KMS-11 (cell line): ENCODE results near the gene LIPH.
"Not testable (repeated sequence)": the region's sequence is repeated elsewhere in the genome, so short reads cannot be mapped to it uniquely, and the experiment has no call there.

Experiments used
- H2AFZ ChIP-seq: fragments of 200-600 bp; sonication (generic); 2 replicates; pipeline ENCODE4 v1.6.1; 2016; ENCODE audit warnings: antibody characterized with exemption, mixed run types, low read depth
- H3K27ac ChIP-seq: fragments of 200-600 bp; sonication (generic); 2 replicates; pipeline ENCODE4 v1.6.1; 2016; ENCODE audit warnings: mild to moderate bottlenecking, mixed run types
- H3K27me3 ChIP-seq: fragments of 200-600 bp; sonication (generic); 2 replicates; pipeline ENCODE4 v1.6.1; 2017; ENCODE audit warnings: mild to moderate bottlenecking, low read depth, mixed run types, moderate library complexity; ENCODE audit not compliant: insufficient read depth
- H3K36me3 ChIP-seq: fragments of 200-600 bp; sonication (generic); 2 replicates; pipeline ENCODE4 v1.6.1; 2017; ENCODE audit warnings: mild to moderate bottlenecking, mixed run types; ENCODE audit not compliant: insufficient read depth
- H3K4me1 ChIP-seq: fragments of 200-600 bp; sonication (generic); 2 replicates; pipeline ENCODE4 v1.6.1; 2016; ENCODE audit warnings: mild to moderate bottlenecking, low read depth, mixed run types; ENCODE audit not compliant: poor library complexity, severe bottlenecking
- H3K4me2 ChIP-seq: fragments of 200-600 bp; sonication (generic); 2 replicates; pipeline ENCODE4 v1.7.0; 2016; ENCODE audit warnings: mild to moderate bottlenecking, mixed run types
- H3K4me3 ChIP-seq: fragments of 200-600 bp; sonication (generic); IDR thresholded peaks from 2 replicates; pipeline ENCODE4 v1.6.1; 2017; ENCODE audit warnings: low read depth, low read length, mixed read lengths; ENCODE audit not compliant: insufficient read depth
- H3K79me2 ChIP-seq: fragments of 200-600 bp; sonication (generic); 2 replicates; pipeline ENCODE4 v1.6.1; 2016; ENCODE audit warnings: low read depth, mixed run types; ENCODE audit not compliant: insufficient read depth
- H3K9ac ChIP-seq: fragments of 200-600 bp; sonication (generic); 2 replicates; pipeline ENCODE4 v1.6.1; 2016; ENCODE audit warnings: mild to moderate bottlenecking, mixed run types
- H4K20me1 ChIP-seq: fragments of 200-600 bp; sonication (generic); 2 replicates; pipeline ENCODE4 v1.6.1; 2016; ENCODE audit warnings: mild to moderate bottlenecking, mixed run types; ENCODE audit not compliant: insufficient read depth
- TF ChIP-seq, protein P1 (sequence below): fragments of 200-600 bp; sonication (generic); conservative IDR thresholded peaks from 2 replicates; pipeline ENCODE4 v1.6.1; 2017; ENCODE audit warnings: low read depth, mild to moderate bottlenecking, antibody characterized with exemption, low read length, moderate library complexity, mixed read lengths

Gene LIPH

DNA sequence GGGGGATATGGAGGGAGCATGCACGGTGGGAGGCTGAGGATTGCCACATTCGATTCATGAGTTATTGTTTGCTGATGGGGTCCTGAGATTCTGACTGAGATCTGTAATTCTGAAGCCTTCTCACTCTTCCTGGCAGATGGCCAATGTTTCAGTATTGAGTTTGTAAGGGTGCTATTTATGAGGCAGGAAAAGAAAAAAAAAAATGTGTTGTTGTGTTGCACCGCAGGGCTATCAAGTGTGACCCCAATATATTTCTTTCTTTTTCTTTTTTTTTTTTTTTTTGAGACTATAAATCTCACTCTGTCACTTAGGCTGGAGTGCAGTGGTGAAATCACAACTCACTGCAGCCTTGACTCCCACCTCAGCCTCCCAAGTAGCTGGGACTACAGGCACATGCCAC, 30.5 kb upstream of the LIPH start:
- no peaks in the 10 kb centered on the region for H4K20me1 ChIP-seq
- no peaks in the 10 kb centered on the region for H3K36me3 ChIP-seq
- H3K4me2 ChIP-seq: no peak overlapping the region
- H3K79me2 ChIP-seq: peaks cover 14% of the 10 kb centered on the region
- no peak overlapping the region for H3K4me3 ChIP-seq
- no peak overlapping the region for H2AFZ ChIP-seq
- TF ChIP-seq, protein P1, sequence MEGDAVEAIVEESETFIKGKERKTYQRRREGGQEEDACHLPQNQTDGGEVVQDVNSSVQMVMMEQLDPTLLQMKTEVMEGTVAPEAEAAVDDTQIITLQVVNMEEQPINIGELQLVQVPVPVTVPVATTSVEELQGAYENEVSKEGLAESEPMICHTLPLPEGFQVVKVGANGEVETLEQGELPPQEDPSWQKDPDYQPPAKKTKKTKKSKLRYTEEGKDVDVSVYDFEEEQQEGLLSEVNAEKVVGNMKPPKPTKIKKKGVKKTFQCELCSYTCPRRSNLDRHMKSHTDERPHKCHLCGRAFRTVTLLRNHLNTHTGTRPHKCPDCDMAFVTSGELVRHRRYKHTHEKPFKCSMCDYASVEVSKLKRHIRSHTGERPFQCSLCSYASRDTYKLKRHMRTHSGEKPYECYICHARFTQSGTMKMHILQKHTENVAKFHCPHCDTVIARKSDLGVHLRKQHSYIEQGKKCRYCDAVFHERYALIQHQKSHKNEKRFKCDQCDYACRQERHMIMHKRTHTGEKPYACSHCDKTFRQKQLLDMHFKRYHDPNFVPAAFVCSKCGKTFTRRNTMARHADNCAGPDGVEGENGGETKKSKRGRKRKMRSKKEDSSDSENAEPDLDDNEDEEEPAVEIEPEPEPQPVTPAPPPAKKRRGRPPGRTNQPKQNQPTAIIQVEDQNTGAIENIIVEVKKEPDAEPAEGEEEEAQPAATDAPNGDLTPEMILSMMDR: no peak
- H3K9ac ChIP-seq: no peak overlapping the region
- H3K27me3 ChIP-seq: no peaks in the 10 kb centered on the region
- no peak overlapping the region for H3K27ac ChIP-seq
- peaks cover 16% of the 10 kb centered on the region for H3K4me1 ChIP-seq

DNA sequence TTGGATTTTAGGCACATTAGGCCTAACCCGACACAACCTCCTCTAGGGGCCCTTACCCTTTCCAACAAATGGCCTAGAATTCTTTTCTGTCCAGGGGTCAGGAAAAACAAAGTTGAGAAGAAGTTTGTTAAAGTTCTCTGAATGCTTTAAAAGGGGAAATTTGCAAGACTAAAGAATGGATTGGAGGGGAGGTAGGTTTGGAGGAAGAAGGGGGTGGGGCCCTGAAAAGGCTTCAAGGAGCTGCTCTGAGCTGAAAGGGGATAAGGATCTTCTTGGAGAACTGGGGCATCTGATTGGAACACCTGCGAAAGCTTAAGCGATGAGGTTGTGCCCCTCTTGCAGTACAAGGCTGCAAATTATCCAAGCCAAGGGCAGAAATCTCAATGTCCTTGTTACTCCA, 29.8 kb upstream of the LIPH start:
- Histone ChIP-seq H4K20me1 (no peaks in the 10 kb centered on the region), H3K9ac (no peak overlapping the region), H3K4me1 (peaks cover 13% of the 10 kb centered on the region), H3K27me3 (no peaks in the 10 kb centered on the region), H3K4me3 (no peak overlapping the region), H3K79me2 (peaks cover 10% of the 10 kb centered on the region), H2AFZ (no peak overlapping the region), H3K36me3 (no peaks in the 10 kb centered on the region), H3K27ac (no peak overlapping the region), H3K4me2 (no peak overlapping the region)
- TF ChIP-seq, protein P1: no peak

DNA sequence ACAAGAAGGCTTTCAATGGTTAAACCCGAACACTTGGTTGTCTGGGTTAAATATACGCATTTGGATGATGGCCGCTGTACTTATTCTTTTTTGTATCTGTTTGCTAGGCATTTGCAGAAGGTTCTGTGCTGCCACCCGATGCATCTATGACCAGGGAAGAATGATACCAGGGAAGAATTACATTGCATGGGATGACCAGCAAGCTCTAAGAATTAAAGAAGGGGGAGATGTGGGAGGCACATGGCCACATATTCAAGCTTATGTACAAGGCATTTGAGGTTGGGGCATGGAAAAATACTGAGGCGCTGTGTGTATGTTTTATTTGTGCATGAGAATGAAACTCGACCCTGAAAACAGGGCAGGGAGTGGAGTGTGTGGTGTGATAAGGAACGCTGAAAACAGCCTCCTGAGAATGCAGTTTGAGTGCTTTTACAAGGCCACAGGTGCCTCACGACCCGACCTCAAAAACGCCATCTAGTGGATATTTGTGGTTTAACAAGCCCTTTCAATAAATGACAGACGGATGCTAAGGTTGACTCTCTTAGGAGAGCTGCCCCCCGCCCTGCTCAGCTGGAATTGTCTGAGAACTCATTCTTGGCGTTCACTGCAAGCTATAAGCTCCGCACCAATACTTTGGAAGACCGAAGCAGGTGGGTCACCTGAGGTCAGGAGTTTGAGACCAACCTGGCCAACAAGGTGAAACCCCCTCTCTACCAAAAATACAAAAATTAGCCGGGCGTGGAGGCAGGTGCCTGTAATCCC, 22.9 kb upstream of the LIPH start:
- not testable (repeated sequence) for H3K36me3 ChIP-seq, H3K9ac ChIP-seq, H3K4me3 ChIP-seq, H4K20me1 ChIP-seq, H3K27me3 ChIP-seq, H3K79me2 ChIP-seq
- peak overlapping the region; percentile 45; the same call in 1 of the 2 replicates for H3K27ac ChIP-seq
- TF ChIP-seq, protein P1: peak; percentile 88
- H2AFZ ChIP-seq: peak overlapping the region; percentile 61; the same call in 1 of the 2 replicates
- H3K4me2 ChIP-seq: peak overlapping the region; percentile 74
- peaks cover 18% of the 10 kb centered on the region for H3K4me1 ChIP-seq

GRCh38 chr3:185572183-185572582, 19.8 kb upstream of the LIPH start:
- Histone ChIP-seq H3K27me3 (no peaks in the 10 kb centered on the region), H3K79me2 (no peaks in the 10 kb centered on the region), H3K4me2 (no peak overlapping the region), H3K36me3 (no peaks in the 10 kb centered on the region), H4K20me1 (no peaks in the 10 kb centered on the region), H3K4me3 (no peak overlapping the region), H3K9ac (no peak overlapping the region), H3K27ac (no peak overlapping the region), H3K4me1 (peaks cover 18% of the 10 kb centered on the region), H2AFZ (no peak overlapping the region)
- TF ChIP-seq, protein P1: no peak
